HG03432 (cell line): Measurements from ENCODE around the gene RBBP5.

Source experiments
- ATAC-seq: cut with Tn5 transposase; IDR thresholded peaks from one replicate; pipeline ENCODE4 v1.9.1; 2021; ENCODE audit warnings: mild to moderate bottlenecking, moderate library complexity; ENCODE audit not compliant: unreplicated experiment

Gene RBBP5

GRCh38 chr1:205058853-205059252 lies 62.9 kb downstream of the RBBP5 start:
- ATAC-seq = no peak

- no peak for ATAC-seq
Measured at GRCh38 chr1:205057808-205058575, 63.8 kb downstream of the RBBP5 start.

GRCh38 chr1:205056956-205057568 lies 64.7 kb downstream of the RBBP5 start:
- ATAC-seq = no peak

DNA sequence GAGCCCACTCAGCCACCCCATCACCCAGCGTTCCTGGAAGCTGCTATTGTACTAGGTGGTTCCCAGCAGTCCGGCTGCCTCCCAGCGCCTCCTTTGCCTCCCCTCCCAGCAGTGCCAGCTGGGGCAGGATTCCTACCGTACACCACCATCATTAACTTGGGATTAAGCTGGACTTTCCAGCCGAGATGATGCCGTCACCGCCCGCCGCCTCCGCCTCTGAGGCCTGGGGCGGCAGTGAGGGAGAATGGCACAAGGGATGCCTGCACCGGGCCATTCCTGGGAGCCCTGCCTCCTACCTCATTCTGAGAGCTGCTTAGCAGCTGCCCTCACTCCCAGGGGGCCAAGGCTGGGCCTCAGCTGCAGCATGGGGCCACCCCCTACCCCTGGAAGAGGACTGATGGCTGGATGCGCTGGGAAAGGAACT lies 65.6 kb downstream of the RBBP5 start:
- ATAC-seq = no peak

DNA sequence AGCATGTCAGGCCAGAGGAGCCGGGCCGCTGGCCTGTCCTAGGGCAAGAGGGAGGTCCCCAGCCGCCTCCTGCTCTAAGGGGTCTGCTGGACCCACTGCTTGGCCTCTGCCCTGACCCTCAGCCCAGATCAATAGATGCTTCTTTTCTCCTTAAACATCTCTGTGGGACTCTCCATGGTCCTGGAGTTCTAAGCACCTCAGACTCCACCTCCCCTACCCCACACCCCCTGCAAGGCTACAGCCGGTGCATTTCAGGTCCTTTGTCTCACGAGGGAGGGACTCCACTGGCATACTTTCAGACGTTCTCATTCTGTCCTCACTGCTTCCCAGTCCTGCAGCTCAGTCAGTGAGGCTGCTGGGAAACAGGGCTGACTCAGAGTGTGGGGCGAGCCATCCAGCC lies 67.8 kb downstream of the RBBP5 start:
- ATAC-seq = no peak

GRCh38 chr1:205053296-205053695 lies 68.5 kb downstream of the RBBP5 start:
- ATAC-seq = no peak

DNA sequence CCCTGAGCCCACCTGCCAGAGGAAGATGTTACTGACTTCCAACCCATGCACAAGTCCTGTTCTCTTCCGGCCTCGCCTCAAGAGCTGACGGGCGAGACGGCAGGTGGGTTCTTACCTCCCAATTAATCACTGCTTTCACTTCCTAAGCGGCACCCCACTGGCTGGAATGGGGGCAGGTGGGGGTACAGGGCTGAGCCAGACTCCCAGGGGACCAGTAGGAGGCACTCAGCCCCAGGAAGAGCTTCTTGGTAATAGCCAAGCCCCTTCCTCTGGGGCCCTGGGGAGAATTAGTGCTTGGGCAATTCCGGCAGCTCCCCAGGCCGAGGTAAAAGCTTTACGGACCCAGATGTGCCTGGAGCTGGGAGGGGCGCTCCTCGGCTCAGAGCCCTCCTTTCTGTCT lies 69.1 kb downstream of the RBBP5 start:
- no peak for ATAC-seq

DNA sequence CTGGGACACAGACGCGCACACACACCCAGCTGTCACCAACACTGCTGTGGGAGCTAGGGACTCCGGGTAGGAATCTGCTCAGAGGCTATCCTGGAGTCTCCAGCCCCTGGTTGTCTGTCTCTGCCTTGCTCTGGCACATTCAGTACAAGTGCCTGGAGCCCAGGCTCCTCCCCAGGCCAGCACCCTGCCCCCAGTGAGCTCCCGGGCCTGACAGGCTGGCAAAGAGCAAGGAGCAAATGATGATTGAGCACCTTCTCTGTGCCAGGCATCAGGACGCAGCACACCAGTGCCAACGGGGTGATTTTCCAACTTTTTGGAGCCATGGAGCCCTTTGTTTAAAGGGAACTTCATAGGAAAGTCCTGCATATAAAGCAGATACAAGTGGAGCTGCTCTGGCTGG lies 72.3 kb downstream of the RBBP5 start:
- ATAC-seq = no peak

DNA sequence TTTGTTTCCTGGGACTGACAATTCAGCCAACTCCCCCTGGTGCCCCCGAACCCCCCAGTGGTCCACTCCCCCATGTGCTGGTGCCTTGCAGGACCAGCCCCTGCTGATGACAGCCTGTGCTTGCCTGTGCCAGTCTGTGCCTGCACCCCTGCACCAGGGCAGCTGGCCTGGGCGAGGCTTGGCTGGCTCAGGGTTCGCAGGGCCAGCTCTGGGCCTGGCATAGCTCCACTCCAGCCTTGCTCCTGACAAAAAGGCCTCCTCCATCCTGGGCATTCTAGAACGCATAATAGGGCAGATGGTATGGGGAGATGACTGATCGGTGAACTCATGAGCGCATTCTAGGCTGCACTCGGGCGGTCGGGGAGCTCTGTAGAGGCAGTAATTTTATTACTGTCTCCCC lies 73.4 kb downstream of the RBBP5 start:
- ATAC-seq = no peak

DNA sequence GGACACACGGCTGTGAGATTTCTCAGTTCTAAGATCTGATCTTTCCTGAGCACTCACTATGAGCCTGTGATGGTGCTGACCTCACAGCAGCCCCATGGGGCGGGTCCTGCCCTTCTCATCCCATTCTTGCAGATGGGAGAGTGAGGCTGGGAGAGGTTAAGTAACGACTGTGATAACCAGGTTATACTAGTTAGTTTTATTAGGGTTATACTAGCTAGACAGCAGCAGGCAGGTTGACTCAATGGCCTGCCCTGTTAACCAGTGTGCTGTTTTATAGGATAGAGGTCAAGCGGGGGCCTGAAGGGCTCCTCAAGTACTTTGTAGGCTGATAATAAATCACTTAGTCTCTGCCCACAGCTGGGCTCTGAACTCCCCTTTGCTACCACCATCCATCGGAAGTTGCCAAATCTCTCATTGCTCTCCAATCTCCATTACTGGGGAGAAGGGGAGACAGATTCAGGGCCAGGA lies 74.0 kb downstream of the RBBP5 start:
- ATAC-seq = no peak

GRCh38 chr1:205046870-205047269 lies 74.9 kb downstream of the RBBP5 start:
- ATAC-seq = no peak

DNA sequence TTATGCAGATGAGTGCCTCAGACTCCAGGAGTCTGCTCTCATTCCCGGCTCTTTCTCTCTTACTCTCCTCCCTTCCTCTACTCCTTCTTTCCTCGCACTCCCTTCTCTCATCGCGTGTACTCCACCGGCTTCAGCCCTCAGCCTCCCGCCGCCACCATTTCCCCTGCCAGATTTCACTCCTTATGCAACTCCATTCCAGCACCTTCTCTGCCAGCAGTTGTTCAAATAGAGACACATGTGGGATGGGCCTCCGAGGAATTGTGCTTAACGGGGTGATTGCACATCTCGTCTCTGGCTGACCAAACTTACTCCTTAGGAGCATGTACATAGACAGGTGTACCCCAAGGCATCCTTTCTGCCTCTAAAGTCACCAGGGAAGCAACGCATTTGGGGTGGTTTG lies 76.6 kb downstream of the RBBP5 start:
- ATAC-seq = no peak

GRCh38 chr1:205044741-205045140 lies 77.0 kb downstream of the RBBP5 start:
- ATAC-seq = no peak

- no peak for ATAC-seq
Measured at GRCh38 chr1:205043866-205044265, 77.9 kb downstream of the RBBP5 start.

DNA sequence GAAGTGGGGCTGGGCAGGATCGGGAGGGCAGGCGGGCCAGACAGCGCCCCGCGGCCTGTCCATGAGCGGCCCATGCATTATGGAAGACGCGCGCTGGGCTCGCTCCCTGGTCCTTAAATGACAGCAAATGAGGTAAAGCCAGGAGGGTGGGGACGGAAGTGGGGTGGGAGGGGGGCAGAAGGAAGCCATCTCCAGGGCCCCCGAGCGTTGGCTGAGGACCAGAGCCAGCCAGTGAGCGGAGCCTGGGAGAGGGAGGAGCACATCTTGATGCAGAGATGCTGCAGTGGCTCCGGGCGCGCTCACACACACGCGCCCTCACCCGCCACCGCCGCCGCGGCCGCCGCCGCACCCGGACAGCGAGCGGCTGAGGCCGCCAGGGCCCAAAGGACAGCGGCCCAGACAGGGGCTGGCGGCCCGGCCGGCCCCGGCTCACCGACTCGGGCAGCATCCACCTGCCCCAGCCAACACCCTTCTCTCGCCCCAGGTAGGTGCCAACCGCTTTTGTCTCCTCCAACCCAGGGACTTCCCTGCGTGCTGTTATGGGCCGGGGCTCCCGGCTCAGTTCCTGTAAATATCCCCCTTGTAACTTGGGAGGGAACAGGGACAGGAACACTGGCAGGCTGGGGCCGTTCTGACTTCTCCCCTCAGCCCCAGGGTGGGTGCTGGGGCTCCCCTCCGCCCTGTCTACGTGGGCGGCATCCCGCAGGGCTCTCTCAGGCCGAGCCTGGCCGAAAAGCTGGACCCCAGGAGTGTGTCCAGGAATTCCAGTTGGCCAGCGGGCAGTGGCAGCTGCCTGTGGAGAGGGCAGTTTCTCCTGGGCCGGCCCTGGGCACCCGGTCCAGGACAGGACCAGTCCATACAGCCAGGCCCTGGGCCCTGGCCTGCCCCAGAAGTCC lies 78.6 kb downstream of the RBBP5 start, which contains the start of gene CNTN2:
TSS of gene CNTN2 (plus strand) at position 302 of the 896 bp plus-strand sequence. CDS start 9,974 bp downstream, outside the sequence.
- ATAC-seq = no peak

DNA sequence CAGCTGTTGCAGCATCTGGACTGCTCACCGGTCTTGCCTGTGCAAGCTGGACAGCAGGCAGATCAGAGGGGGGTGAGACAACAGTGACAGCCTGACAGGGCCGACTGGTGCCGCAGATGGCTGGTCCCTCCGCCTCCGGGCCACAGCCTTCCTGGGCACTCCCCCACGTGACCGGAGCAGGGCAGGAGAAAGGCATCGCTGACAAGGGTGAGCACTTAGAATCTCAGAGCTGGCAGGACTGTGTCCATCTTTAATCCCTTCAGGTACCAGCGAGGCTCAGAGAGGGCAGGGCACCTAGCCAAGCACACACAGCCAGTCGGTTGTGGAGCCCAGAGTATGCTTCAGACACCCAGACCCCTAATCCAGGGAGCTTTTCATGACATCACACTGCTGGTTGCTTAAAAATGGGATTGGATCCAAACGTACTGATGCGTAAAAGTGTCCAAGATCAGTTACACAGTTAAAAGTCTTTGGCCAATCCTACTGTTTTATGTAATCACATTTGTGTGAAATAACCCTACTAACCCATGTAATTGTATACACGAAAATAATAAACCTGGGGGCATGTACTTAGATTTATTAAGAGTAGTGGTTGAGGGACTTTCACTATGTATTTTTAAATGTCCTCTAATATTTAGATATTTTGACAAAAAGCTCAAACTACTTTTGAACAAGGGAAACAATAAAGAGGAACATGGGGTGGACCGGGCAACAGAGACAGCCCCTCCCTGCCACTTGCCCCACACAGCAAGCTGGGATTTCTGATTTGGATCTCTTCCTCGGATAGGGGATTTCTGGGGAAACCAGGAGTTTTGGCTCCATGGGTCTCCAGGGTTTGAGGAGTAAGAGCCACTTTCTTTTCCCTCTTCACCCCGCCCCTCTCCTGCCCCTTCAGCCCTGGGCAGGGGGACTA lies 79.5 kb downstream of the RBBP5 start:
- no peak for ATAC-seq

- ATAC-seq = no peak
Measured at GRCh38 chr1:205041001-205041715, 80.6 kb downstream of the RBBP5 start.

DNA sequence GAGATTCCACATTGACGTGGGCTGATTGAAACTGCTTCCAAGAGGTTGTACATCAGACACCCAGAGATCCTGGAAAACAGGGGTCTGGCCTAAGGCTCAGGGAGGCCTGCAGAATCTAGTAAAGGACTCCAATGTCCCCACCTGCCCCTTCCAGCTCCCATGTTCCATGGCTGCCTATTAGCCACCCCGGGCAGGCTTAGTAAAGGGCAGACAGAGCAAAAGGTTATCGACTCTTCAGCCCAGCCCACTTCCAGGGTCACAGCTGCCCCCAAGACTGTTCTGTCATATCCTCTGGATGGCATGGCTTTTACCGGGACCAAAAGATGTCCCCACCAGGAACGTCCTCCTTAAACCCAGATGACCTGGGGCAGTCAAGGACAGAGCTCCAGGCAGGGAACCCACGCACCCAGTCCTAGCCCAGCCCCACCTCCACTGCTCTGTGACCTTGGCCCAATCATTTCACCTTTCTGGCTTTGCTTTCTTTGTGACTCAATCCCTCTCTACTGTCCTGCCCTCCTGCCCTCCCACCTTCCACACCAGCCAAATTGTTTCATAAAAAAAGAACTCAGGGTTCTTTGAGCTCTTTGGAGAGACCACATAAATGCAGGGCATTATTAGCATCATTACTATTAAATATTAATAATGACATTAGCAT lies 83.5 kb downstream of the RBBP5 start:
- no peak for ATAC-seq

DNA sequence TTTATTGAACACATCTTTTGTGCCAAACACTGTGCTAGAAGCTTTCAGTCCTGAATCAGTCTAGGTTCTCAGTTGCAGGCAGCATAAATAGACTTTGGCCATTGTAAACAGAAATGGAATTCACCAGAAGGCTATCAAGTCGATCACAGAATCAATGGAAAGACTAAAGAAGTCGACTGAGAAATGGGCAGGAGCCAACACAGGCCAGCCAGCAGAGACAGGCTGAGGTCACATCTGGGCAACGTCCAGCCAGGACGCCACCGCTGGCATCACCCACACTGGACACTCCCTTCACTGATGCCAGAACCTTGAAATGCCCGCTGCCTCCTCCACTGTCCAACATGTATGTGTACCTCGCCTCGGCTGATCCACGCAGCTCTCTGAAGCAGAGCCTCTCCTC lies 84.2 kb downstream of the RBBP5 start:
- ATAC-seq = no peak
